ENCODE data around the gene CACNA2D3. TPM values are rescaled to one million over a fixed set of nuclear protein-coding genes. Genes with fewer than 3 reads are reported as not detected.

The CACNA2D3 gene
- total RNA-seq, 2 experiments from 2014 or later = not detected

DNA sequence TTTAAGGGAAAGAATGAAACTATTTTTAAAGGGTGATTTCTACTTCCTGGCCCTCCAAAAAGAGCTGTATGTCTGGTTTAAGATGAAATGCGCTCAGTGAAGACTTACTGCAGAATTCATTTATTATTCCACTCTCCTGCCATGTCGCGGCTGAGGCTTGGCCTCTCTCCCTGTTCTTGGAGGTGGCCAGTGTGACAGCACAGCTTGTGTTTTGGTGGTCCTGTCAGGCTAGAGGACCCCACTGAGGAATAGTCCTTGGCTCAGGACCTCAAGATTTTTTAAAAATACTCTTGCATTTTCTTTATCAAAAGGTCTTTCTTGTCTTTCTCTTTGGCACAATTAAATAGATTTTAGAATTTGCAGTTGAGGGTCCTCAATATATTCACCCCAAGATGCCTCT, 421.1 kb downstream of the CACNA2D3 start:
- no peak overlapping the region for H3K27ac Mint-ChIP-seq
- no peaks in the 10 kb centered on the region for H3K27me3 Mint-ChIP-seq
- H3K9me3 Mint-ChIP-seq = no peaks in the 10 kb centered on the region
- no peak for DNase-seq
- no peaks in the 10 kb centered on the region for H3K4me1 Mint-ChIP-seq
- H3K4me3 Mint-ChIP-seq = no peak overlapping the region
- no peaks in the 10 kb centered on the region for H3K36me3 Mint-ChIP-seq

DNA sequence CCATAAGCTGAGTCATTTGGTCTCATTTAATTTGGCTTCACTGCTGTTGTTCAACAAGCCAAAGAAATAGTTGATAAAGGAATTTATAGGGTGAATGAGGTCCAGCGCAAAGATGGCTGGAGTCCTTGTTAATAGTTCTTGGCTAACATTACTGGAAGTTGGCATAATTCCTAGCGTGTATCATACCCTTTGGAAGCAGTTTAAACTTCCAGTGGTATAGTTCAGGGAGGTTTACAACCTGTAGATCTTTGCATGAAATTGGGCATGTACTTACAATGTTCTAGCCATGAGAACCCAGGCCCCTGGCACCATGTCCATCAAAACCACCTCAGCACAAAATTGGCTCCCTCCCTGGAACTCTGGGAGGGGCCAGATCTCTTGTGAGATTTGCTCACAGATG, 424.7 kb downstream of the CACNA2D3 start:
- Mint-ChIP-seq H3K9me3 (no peaks in the 10 kb centered on the region), H3K4me1 (no peaks in the 10 kb centered on the region), H3K36me3 (no peaks in the 10 kb centered on the region), H3K4me3 (no peak overlapping the region), H3K27me3 (no peaks in the 10 kb centered on the region), H3K27ac (no peak overlapping the region)
- no peak for DNase-seq

GRCh38 chr3:54547846-54548245, 425.5 kb downstream of the CACNA2D3 start:
- no peaks in the 10 kb centered on the region for H3K36me3 Mint-ChIP-seq
- H3K27me3 Mint-ChIP-seq = no peaks in the 10 kb centered on the region
- H3K4me1 Mint-ChIP-seq = no peaks in the 10 kb centered on the region
- H3K27ac Mint-ChIP-seq = no peak overlapping the region
- no peaks in the 10 kb centered on the region for H3K9me3 Mint-ChIP-seq
- H3K4me3 Mint-ChIP-seq = no peak overlapping the region
- no peak for DNase-seq

DNA sequence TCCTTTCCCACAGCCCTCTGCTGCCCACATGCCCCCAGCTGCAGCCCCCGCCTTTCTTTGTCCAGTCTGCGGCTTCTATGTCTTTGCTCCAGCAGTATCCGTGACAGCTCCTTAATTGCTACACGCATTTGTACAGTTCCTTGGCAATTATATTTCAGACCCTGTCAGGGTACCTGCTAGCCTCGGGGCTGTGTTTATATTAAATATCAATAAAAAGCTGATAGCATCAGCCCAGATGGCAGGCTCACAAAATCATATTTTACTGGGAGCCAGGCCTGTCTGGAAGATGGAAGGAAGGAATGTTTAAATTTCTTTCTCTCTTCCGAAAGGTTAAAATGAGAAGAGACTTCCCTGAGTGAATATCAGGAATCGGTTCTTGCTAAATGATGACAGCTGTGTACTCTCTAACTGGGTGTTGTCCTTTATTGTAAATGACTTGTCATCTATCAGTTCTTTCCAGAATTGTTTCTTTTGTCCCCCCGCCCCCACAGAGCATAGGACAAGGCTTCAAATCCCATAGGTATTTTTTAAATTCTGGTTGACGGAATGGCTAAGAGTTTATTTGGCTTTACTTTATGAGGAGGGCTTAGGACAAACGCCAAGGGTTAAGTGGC, 427.4 kb downstream of the CACNA2D3 start:
- Mint-ChIP-seq H3K27ac (no peak overlapping the region), H3K4me3 (no peak overlapping the region), H3K9me3 (no peaks in the 10 kb centered on the region), H3K4me1 (no peaks in the 10 kb centered on the region), H3K27me3 (no peaks in the 10 kb centered on the region), H3K36me3 (no peaks in the 10 kb centered on the region)
- no peak for DNase-seq

DNA sequence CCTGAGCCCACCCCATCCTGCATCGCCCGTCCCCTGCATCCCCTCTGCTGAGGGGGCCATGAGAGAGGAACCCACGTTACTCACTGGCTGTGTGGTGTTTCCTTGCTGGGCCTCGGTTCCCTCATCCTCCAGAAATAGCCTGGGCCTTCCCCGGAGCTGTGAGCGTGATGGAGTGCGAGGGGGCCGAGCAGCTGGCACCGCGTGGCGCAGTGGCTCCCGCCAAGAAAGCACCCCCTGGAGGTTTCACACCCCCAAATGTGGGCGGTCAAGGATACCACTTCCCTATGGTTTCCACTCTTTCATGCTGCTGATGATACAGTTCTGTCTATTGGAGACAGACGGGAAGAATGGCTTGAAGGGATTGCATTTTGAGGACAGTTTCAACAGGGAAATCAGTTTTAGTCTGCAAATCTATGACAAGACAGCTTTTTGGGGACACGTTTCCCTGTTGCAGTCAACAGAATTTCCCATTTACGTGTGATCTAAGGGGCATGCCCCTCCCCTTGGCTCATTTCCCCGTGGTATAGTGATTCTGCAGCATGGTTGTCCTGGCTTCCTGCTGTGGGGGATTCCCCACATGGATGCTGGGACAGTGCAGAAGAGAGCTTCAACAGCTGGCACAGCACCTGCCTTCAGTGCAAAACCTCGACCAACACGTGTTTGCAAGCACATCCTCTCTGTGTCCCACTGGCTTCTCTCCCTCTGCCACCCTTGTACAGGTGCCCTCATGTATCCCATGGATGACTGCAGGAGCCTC, 428.0 kb downstream of the CACNA2D3 start:
- Mint-ChIP-seq H3K9me3 (no peaks in the 10 kb centered on the region), H3K27me3 (no peaks in the 10 kb centered on the region), H3K4me1 (no peaks in the 10 kb centered on the region), H3K27ac (no peak overlapping the region), H3K4me3 (no peak overlapping the region), H3K36me3 (no peaks in the 10 kb centered on the region)
- no peak for DNase-seq

GRCh38 chr3:54556630-54557029, 434.3 kb downstream of the CACNA2D3 start:
- Mint-ChIP-seq H3K4me3 (no peak overlapping the region), H3K4me1 (no peaks in the 10 kb centered on the region), H3K9me3 (peaks cover 1% of the 10 kb centered on the region), H3K36me3 (no peaks in the 10 kb centered on the region), H3K27ac (no peak overlapping the region), H3K27me3 (peaks cover 3% of the 10 kb centered on the region)
- DNase-seq = no peak

DNA sequence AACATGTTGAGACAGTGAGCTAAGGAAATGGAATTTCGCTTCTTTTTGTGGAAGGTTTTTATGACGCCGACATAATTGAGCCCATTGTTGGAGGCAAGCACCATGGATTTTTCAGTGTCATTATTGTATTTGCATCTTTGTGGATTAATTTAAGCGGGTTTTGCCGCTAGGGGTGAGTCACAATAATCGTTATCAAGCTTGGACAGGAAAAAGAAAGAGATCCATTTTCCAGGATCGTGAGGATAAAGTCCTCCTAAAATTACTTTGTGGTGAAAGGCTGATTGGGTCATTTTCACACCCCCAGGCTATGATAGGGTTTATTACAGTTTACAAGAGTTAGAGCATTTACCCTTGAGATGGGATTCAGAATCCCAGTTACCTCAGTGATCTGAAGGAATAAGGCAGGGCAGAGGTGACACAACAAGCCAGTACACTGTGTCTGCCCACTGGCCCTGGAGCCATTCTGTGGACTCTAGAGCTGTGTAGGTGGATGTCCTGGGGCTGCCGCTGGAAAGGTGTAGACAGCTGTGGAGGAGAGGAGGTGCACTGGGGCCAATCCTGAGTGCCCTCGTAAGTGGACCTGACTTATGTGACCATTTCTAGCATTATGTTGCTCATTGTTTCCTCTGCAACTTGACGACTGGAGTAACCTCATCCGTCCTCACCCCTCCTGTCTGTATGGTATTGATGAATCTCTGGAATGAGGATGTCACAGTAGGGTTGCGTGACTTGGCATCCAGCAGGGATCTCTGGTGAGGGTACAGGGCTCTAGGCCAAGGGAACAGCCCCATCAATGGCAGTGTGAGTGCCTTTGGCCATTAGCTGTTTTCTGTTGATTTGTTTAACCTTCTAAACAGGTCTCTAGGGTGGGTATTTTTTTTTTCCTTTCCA, 435.4 kb downstream of the CACNA2D3 start:
- Mint-ChIP-seq H3K27ac (no peak overlapping the region), H3K4me3 (no peak overlapping the region)
- no peak for DNase-seq

GRCh38 chr3:54563501-54564200, 441.3 kb downstream of the CACNA2D3 start:
- Mint-ChIP-seq H3K4me1 (no peaks in the 10 kb centered on the region), H3K4me3 (no peak overlapping the region), H3K27me3 (peaks cover 3% of the 10 kb centered on the region), H3K36me3 (no peaks in the 10 kb centered on the region), H3K27ac (no peak overlapping the region), H3K9me3 (peaks cover 1% of the 10 kb centered on the region)
- DNase-seq = no peak

More for the DNA sequence above, 435.4 kb downstream of the CACNA2D3 start:
- no peaks in the 10 kb centered on the region for H3K4me1 Mint-ChIP-seq
- peaks cover 3% of the 10 kb centered on the region for H3K27me3 Mint-ChIP-seq
- peaks cover 1% of the 10 kb centered on the region for H3K9me3 Mint-ChIP-seq
- no peaks in the 10 kb centered on the region for H3K36me3 Mint-ChIP-seq

DNA sequence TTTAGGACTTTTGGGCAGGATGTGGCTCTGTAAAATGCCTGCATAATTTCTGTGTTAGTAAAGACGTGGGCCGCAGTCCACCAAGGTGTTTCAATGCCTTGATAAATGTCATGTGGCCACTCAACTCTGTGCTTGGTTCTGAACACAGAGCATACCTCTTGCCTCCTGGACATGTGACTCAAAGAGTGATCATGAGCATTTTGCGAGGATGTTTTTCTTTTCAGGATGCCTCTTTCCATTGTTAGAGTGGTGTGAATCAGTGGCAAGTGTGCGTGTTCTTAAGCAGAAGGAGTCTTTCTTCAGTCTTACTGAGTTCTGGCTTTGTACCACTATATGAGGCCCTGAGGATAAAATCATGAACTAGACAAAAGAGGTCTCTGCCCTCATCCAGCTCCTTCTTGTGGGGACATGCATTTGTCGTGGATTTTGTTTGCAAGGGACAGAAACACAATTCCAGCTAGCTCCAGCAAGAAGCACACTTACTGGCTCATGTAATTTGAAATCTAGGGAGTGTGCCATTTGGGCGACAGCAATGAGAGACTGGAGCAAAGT, 442.1 kb downstream of the CACNA2D3 start:
- Mint-ChIP-seq H3K27ac (no peak overlapping the region), H3K4me1 (no peaks in the 10 kb centered on the region), H3K27me3 (peaks cover 3% of the 10 kb centered on the region), H3K9me3 (peaks cover 1% of the 10 kb centered on the region), H3K4me3 (no peak overlapping the region), H3K36me3 (no peaks in the 10 kb centered on the region)
- no peak for DNase-seq

DNA sequence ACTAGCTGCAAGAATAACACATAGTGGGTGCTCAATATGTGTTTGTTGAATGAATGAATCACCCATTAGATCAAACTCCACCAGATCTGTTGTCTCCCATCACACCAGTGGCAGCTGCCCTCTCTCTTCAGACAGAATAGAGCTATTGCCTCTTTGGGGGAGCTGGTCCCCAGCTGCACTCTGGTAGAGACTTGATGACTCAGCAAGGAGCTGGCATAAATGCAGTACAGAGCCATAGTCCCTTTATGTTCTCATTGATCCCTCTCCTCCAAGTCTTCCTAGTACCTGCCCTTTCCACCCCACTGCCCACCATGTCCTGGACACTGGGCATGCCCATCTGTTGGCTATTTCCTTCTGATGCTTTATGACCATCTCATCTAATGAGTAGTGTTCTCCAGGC, 443.6 kb downstream of the CACNA2D3 start:
- DNase-seq = no peak
- Mint-ChIP-seq H3K27ac (no peak overlapping the region), H3K36me3 (no peaks in the 10 kb centered on the region), H3K9me3 (no peaks in the 10 kb centered on the region), H3K4me1 (no peaks in the 10 kb centered on the region), H3K27me3 (no peaks in the 10 kb centered on the region), H3K4me3 (no peak overlapping the region)

GRCh38 chr3:54567949-54568348, 445.6 kb downstream of the CACNA2D3 start:
- no peaks in the 10 kb centered on the region for H3K4me1 Mint-ChIP-seq
- no peaks in the 10 kb centered on the region for H3K27me3 Mint-ChIP-seq
- H3K9me3 Mint-ChIP-seq = no peaks in the 10 kb centered on the region
- H3K4me3 Mint-ChIP-seq = no peak overlapping the region
- no peaks in the 10 kb centered on the region for H3K36me3 Mint-ChIP-seq
- no peak for DNase-seq
- no peak overlapping the region for H3K27ac Mint-ChIP-seq

GRCh38 chr3:54570008-54570407, 447.7 kb downstream of the CACNA2D3 start:
- no peak overlapping the region for H3K4me3 Mint-ChIP-seq
- no peak for DNase-seq

GRCh38 chr3:54572197-54572895, 450.0 kb downstream of the CACNA2D3 start:
- H3K4me3 Mint-ChIP-seq = no peak overlapping the region
- H3K9me3 Mint-ChIP-seq = no peaks in the 10 kb centered on the region
- no peaks in the 10 kb centered on the region for H3K36me3 Mint-ChIP-seq
- no peak for DNase-seq
- H3K4me1 Mint-ChIP-seq = no peaks in the 10 kb centered on the region
- H3K27me3 Mint-ChIP-seq = peaks cover 7% of the 10 kb centered on the region
- no peak overlapping the region for H3K27ac Mint-ChIP-seq

More at GRCh38 chr3:54570008-54570407, 447.7 kb downstream of the CACNA2D3 start:
- Mint-ChIP-seq H3K27ac (no peak overlapping the region), H3K27me3 (no peaks in the 10 kb centered on the region), H3K36me3 (no peaks in the 10 kb centered on the region), H3K9me3 (no peaks in the 10 kb centered on the region), H3K4me1 (no peaks in the 10 kb centered on the region)

- peaks cover 7% of the 10 kb centered on the region for H3K27me3 Mint-ChIP-seq
- no peaks in the 10 kb centered on the region for H3K4me1 Mint-ChIP-seq
- no peak for DNase-seq
- H3K27ac Mint-ChIP-seq = no peak overlapping the region
- H3K4me3 Mint-ChIP-seq = no peak overlapping the region
- no peaks in the 10 kb centered on the region for H3K36me3 Mint-ChIP-seq
- no peaks in the 10 kb centered on the region for H3K9me3 Mint-ChIP-seq
Observed at GRCh38 chr3:54573858-54574257, 451.5 kb downstream of the CACNA2D3 start.
